ENCODE results near the gene ZDHHC13.

DNA sequence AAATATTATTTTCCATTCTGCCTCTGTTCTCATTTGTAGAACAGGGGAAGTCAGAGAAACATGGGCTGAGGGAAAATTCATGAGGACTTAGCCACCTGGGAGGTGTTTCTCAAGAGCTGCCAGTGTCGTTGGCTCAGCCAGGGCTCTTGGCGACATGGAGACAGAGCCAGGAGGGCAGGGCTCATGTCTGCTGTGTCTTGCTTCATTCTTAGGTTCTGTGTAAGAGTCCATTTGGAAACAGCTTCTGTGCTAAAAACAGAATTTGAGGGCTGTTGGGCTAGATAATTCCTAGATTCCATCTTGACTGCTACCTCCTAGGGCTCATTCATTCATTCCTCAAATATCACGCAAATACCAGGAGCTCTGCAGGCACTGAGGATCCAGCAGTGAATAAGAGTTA is 41.3 kb upstream of the ZDHHC13 start:
- TF ChIP-seq, protein P1, sequence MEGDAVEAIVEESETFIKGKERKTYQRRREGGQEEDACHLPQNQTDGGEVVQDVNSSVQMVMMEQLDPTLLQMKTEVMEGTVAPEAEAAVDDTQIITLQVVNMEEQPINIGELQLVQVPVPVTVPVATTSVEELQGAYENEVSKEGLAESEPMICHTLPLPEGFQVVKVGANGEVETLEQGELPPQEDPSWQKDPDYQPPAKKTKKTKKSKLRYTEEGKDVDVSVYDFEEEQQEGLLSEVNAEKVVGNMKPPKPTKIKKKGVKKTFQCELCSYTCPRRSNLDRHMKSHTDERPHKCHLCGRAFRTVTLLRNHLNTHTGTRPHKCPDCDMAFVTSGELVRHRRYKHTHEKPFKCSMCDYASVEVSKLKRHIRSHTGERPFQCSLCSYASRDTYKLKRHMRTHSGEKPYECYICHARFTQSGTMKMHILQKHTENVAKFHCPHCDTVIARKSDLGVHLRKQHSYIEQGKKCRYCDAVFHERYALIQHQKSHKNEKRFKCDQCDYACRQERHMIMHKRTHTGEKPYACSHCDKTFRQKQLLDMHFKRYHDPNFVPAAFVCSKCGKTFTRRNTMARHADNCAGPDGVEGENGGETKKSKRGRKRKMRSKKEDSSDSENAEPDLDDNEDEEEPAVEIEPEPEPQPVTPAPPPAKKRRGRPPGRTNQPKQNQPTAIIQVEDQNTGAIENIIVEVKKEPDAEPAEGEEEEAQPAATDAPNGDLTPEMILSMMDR (optimal IDR thresholded peaks at IDR 0.05 in 1 of 3, IDR thresholded peaks at IDR 0.05 in 1 of 3, conservative IDR thresholded peaks at IDR 0.05 in 1 of 3; ENCODE audit: extremely low read depth in 1 of 3, insufficient read depth in 2 of 3, low read length in 3 of 3), result no peak
- TF ChIP-seq EZH2 (IDR thresholded peaks at IDR 0.05; ENCODE audit: low read length), result no peak
